Mucosa of descending colon (tissue), 3 donors: ENCODE measurements around the gene FBXO41. TPM values are rescaled to one million over a fixed set of nuclear protein-coding genes. Genes with fewer than 3 reads are reported as not detected.

Experiments used
- ATAC-seq: fragments of 200-7000 bp; cut with Tn5 transposase; one replicate; pipeline ENCODE4 v1.9.1; 2020; ENCODE audit warnings: mild to moderate bottlenecking, moderate library complexity
- DNase-seq, 3 donors: peaks; one replicate each; pipeline ENCODE4 v3.0.0-alpha.2; 2020
- H3K36me3 ChIP-seq: fragments of 200-600 bp; one replicate; pipeline ENCODE4 v1.8.0; 2021; ENCODE audit warnings: low read depth, mild to moderate bottlenecking
- H3K4me1 ChIP-seq: fragments of 200-600 bp; one replicate; pipeline ENCODE4 v1.8.0; 2021; ENCODE audit warnings: low read depth, mild to moderate bottlenecking
- H3K4me3 ChIP-seq: fragments of 200-600 bp; one replicate; pipeline ENCODE4 v1.8.0; 2021; ENCODE audit warnings: mild to moderate bottlenecking
- H3K9me3 ChIP-seq: fragments of 200-600 bp; one replicate; pipeline ENCODE4 v1.8.0; 2021; ENCODE audit warnings: mild to moderate bottlenecking
- CTCF ChIP-seq: fragments of 200-600 bp; IDR thresholded peaks from one replicate; pipeline ENCODE4 v1.8.0; 2022; ENCODE audit warnings: antibody characterized with exemption, mild to moderate bottlenecking
- intact Hi-C, 2 donors: fragments of 100-400 bp; cut with DNase I in 1 of 2; cut with micrococcal nuclease in 1 of 2; formaldehyde crosslinking; loops; one replicate each; pipeline versions ENCODE4 v1.11.0 to v1.11.1; 2022; cut with DNase I, micrococcal nuclease
- total RNA-seq, 3 donors: library from RNA; stranded (reverse); fragmentation: NEBNext Ultra II Directional in 2 of 3; extraction: Animal tissue kit (Norgen Biotek cat#: 25700) in 2 of 3; gene quantifications; one replicate each; pipeline versions ENCODE4 v1.2.1 to v1.2.4, GENCODE V29; 2021 to 2023
- donor health status: DM: no; HTN: no; CAD: no; lungs with moderate emphysema.
- donor health status: DM: no; HTN: no; CAD: no.
- donor health status: DM: no; HTN: yes; CAD: no.

Gene FBXO41
- total RNA-seq, 3 donors from 2014 or later, result 2.0 to 4.8 (median 2.9) TPM

GRCh38 chr2:73212448-73213176 lies 71.7 kb downstream of the FBXO41 start:
- Histone ChIP-seq H3K4me3 (no peak overlapping the region), H3K4me1 (peaks cover 10% of the 10 kb centered on the region), H3K36me3 (no peaks in the 10 kb centered on the region), H3K9me3 (no peaks in the 10 kb centered on the region)
- peak; percentile 80 for ATAC-seq
- peak; percentile 66 to 78 (median 75) for DNase-seq
- intact Hi-C loops, result no loop called here
- TF ChIP-seq CTCF, result peak; percentile 92

GRCh38 chr2:73212098-73212447 lies 72.2 kb downstream of the FBXO41 start:
- TF ChIP-seq CTCF, result no peak
- DNase-seq (no peak), ATAC-seq (no peak)
- Histone ChIP-seq H3K36me3 (no peaks in the 10 kb centered on the region), H3K9me3 (no peaks in the 10 kb centered on the region), H3K4me1 (peaks cover 10% of the 10 kb centered on the region), H3K4me3 (no peak overlapping the region)
- intact Hi-C loops, result no loop called here

- peaks cover 10% of the 10 kb centered on the region for H3K4me1 ChIP-seq
- no peaks in the 10 kb centered on the region for H3K36me3 ChIP-seq
- no peaks in the 10 kb centered on the region for H3K9me3 ChIP-seq
- intact Hi-C loops, result no loop called here
- no peak for ATAC-seq
- DNase-seq, result no peak
- TF ChIP-seq CTCF, result no peak
- no peak overlapping the region for H3K4me3 ChIP-seq
Measured at GRCh38 chr2:73210696-73211095, 73.6 kb downstream of the FBXO41 start.

- Histone ChIP-seq H3K9me3 (no peaks in the 10 kb centered on the region), H3K4me3 (no peak overlapping the region), H3K4me1 (peaks cover 9% of the 10 kb centered on the region), H3K36me3 (no peaks in the 10 kb centered on the region)
- no peak for TF ChIP-seq CTCF
- intact Hi-C loops, result no loop called here
- DNase-seq (no peak), ATAC-seq (no peak)
Measured at GRCh38 chr2:73210019-73210418, 74.3 kb downstream of the FBXO41 start.

GRCh38 chr2:73208258-73208657 lies 76.0 kb downstream of the FBXO41 start:
- ATAC-seq (no peak), DNase-seq (no peak)
- Histone ChIP-seq H3K4me1 (peaks cover 1% of the 10 kb centered on the region), H3K36me3 (no peaks in the 10 kb centered on the region), H3K9me3 (no peaks in the 10 kb centered on the region), H3K4me3 (no peak overlapping the region)
- no peak for TF ChIP-seq CTCF
- intact Hi-C loops, result no loop called here

GRCh38 chr2:73205611-73206010 lies 78.7 kb downstream of the FBXO41 start:
- no peak for TF ChIP-seq CTCF
- intact Hi-C loops, result no loop called here
- ATAC-seq (no peak), DNase-seq (no peak)
- Histone ChIP-seq H3K4me1 (peaks cover 14% of the 10 kb centered on the region), H3K9me3 (no peaks in the 10 kb centered on the region), H3K4me3 (no peak overlapping the region), H3K36me3 (no peaks in the 10 kb centered on the region)
